Tongue (tissue), 2 donors: Measurements from ENCODE around the gene CELF2. TPM values are rescaled to one million over a fixed set of nuclear protein-coding genes. Genes with fewer than 3 reads are reported as not detected.

Experiments
- DNase-seq: peaks from one replicate; pipeline ENCODE4 v3.0.0-alpha.2; 2015
- total RNA-seq: library from RNA; depleted of rRNA; stranded (reverse); fragments of >200 nt; gene quantifications from one replicate; pipeline ENCODE4 v1.2.3, GENCODE V29; 2014

CELF2 gene
- total RNA-seq, 1 donor from 2014 or later: 57.5 TPM

DNA sequence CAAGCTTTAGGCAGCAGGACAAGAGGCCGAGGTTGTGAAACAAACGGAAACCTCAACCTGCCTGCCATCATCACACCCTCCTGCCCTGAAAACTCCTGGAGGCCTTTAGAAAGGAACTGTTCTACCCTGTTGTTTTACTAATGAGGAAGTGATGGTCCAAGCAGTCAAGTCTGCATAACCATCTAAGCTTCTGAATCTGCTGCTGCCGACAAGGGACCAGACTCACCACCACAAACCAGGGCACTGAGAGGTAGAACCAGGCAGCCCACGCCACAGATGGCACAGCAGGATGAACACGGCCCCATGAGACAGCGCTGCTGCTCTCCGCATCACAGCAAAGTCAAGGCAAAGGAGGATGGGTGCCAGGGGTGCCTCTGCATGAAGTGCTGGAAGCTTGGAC is 209.4 kb downstream of the CELF2 start:
- no peak for DNase-seq

DNA sequence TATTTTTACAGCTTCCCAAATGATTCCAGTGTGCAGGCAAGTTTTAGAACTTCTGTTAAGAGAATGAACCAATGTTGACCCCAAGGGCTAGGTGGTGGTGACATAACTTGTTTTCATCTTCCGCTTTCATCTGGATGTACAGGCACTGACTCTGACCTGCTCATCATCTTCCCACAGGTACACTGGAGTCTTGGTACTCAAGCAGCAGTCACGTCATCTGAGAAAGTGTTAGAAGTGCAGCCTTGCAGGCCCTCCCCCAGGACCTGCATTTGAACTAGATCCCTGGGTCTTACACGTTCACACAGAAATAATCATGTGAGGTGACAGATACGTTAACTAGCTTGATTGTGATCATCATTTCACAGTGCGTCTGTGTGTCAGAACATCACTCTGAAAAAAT is 212.2 kb downstream of the CELF2 start:
- no peak for DNase-seq

DNA sequence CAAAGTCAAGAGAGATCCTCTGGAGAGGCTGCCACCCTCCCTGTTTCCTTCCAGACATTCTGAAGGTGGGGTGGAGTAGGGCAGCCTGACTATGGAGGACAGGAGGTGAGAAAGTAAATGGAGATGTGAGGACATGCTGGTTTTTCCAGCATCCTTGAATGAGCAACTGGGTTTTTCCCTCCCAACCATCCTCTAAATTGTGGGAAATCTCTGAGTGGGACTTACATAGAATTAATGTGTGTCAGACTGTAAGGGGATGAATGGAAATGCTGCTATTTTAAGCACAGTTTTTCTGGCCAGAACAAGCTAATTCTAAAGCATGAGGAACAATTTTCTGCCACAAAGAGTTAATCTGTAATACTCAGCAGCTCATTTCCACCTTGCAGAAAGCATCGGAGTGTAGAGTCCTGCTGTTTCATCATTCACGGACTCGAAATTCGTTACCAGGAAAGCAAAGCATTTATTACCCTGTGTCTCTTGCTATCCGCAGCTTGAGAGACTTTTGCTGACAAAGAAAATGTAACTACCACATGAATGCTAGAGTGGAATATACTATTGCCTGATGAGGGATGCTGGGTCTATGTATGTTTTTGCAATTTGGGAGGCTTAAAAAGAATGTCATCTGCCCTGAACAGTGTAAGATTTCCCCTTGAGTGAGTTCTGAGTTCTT is 213.0 kb downstream of the CELF2 start:
- no peak for DNase-seq

DNA sequence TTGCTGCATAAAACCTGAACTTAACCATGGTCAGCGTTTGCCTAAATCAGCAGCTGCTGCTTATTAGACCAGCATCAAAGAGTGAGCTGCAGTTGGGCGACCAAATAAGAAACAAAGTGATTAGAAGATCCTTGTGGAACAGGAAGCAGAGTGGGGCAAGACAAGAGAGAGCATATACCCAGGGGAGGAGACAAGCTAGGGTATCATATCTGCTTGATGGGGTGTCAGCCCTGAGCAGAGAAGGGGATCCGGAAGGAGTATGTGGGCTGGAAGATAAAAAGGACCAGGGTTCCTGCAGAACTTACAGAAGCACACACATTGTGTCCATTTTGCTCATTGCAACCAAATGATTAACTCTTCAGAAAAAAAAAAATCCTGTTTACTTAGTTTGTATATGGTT is 213.6 kb downstream of the CELF2 start:
- no peak for DNase-seq

DNA sequence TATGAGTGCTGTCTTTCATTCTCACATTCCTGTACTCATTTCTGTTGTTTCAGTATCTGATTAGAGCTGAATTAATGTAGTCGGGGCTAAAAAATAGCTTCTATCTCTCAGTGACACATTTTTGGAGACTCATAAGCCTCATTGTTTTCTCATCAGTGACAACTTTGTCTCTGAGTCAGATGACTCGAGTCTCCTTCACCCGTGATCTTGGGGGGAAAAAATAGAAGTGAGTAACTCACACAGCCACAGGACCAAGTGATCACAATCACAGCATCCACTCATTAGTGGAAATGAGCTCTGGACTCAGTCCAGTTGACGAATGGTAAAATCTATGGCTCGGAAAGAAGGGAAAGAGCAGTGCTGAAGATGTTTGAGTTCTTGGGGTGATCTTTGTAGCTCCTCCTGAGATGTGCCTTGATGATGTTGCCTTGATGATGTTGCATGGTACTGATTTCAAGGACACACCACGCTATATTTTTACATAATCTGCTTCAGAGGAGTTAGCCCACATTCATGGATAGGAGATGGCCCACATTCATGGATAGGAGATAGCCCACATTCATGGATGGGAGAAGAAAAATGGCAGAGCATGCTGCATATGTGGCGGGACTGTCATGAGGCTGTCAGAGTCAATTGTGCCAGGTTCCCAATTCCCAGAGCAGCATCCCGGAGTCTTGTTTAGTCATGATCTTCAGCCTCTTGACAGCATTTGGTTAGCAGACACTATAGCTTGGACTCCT is 214.7 kb downstream of the CELF2 start:
- DNase-seq: no peak

DNA sequence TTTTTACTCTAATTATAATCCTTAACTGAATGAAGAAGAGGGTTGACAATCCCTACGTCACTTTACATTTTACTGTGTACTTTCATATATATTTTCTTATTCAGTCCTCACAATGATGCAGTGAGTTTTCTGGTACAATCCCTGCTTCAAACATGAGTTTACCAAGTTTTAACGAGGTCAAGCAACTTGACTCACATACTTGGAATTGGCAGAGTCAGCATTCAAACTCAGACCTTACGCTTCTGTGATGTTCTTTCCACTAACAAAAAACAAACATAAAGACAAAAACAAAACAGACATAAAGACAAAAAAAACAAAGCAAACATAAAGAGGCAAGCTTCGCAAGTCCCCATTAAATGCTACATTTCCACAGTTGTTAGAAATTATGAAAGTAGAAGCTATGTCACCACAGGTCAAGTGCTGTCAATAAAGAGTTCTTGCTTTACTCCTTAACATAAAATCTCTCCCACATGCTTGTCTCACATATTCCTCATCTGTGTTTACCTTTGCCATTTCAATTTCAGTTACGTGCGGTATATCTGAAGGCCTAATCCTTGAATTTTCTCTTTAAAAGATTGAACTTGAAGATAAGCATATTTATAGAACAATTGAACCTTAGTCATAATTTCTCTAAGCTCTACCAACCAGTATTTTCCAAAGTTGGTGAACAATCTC is 217.3 kb downstream of the CELF2 start:
- no peak for DNase-seq

DNA sequence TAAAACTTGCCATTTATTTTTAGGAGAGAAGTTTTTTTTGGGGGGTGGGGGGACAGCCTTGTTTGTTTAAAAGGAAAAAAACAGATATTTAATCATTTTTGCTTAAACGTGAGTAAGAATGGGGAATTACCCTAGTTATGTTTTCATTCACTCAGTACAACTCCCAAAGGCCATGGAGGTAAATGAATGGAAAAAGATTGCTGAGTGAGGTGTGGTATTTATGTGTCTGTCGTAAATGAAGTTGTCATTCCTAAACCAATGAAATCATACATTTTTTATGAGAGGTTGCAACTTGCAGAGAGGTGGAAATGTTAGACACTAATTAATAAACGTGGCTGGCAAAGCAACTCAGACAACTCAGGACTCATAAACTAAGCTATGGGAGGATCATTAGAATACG is 218.1 kb downstream of the CELF2 start:
- no peak for DNase-seq

DNA sequence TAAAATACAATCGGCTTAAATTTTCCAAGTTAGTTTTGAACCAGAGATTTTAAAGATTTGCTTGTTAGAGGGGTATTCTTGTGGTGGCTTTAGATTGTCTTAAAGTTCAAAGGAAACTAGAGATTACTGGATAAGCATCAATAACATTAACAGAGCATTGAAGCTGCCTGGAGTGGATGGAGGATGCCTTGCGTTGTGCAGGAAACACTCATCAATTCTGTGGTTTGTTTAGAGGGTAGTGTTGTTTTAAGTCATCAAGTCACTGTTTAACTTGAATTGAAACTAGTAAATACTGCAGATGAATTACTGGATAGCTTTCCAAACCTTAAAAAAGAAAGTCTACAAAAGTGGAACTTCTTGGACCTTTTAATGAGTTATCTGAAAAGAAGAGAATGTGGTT is 218.6 kb downstream of the CELF2 start:
- no peak for DNase-seq

DNA sequence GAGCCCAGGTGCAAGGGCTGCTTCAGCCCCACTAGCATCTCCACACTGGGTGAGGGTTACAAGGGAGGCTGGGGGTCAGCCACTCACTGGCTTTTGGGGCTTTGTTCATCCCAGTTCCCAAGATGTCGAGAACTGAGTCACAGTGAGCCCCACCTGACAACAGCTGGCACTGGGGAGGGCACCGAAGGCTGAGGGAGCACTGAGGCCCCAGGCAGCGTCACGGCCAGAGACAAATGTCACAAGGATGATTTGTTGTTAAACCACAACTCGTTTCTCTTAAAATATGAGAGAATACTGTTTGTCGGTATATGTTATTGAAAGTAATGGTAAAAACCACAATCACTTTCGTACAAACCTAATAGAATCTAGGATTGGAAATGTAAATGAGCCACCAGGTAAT is 219.9 kb downstream of the CELF2 start:
- no peak for DNase-seq

DNA sequence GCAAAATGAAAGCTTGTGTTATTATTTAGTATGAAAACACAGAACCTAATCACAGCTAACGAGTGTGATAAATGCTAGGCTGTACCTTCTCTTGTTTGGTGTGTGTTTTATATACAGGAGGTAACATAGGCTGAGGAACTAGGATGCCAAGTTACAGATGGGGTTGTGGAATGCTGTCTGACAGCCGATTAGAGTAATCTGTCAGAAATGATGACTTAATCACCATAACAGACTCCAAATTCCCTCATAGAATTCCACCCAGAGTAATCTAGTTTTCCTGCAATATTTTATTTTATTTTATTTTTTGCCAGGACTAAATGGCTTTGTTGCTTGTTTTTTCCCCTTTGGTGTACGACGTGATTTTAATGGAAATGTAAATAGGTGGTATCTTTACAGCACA is 221.2 kb downstream of the CELF2 start:
- DNase-seq: no peak

DNA sequence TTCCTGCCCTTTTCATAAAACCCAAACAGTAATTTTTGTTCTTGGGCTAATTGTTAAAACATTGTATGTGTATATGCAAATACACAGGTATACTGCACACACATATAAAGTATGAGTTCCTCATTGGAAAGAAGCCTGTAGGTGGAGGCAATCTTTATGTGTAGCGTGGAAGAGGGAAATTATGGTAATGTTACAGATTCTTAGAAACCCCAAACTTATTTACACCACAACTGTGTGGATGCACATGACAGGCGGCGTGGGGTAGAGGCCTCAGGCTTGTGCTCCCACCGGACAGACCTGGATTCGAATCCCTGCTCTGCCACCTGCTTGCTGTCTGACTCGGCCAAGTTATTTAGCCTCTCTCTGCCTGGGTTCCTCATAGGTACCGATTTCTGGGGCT is 223.0 kb downstream of the CELF2 start:
- DNase-seq: no peak

DNA sequence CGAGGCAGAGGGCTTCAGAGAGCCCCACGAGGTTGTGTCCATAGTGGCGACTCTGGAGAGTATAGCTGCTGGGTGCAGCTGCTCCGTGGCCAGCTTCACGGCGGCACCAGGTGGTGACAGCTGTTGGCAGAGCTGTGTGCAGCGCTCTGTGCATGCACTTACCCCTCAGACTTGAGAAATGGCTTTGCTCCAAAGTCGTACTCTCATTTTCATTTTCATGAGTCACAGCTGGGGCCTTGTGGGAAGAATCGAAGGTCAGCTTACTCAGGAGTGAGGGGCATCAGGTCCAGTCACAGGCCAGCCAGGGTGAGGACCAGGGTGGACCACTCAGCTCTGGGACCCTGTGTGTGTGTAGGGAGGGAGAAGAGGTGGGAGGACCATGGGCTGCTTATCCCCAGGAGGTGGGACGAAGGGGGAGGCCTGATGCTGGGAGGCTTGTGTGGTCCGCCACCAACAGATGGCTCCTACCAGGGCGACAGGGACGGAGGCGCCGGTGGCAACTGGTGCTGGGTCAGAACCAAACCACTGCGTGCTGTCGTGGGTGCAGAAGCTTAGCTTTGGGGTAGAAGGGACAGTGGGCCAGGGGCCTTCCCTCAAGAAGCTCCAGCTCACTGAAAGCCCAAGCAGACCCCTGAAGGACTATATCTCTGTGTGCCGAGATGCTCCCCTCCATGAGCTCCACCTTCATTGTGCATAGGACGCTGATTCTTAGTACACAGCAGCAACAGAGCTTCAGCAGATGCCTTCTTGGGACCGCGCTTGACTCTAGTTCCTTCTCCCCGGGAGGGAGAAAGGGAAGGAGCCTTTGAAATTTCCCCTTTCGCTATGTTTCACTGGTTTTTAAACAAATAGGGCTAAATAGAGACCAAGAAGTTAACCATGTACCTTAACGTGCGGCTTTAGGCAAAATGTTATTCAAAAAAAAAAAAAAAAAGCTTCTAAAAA is 225.0 kb downstream of the CELF2 start:
- peak; percentile 94 for DNase-seq

DNA sequence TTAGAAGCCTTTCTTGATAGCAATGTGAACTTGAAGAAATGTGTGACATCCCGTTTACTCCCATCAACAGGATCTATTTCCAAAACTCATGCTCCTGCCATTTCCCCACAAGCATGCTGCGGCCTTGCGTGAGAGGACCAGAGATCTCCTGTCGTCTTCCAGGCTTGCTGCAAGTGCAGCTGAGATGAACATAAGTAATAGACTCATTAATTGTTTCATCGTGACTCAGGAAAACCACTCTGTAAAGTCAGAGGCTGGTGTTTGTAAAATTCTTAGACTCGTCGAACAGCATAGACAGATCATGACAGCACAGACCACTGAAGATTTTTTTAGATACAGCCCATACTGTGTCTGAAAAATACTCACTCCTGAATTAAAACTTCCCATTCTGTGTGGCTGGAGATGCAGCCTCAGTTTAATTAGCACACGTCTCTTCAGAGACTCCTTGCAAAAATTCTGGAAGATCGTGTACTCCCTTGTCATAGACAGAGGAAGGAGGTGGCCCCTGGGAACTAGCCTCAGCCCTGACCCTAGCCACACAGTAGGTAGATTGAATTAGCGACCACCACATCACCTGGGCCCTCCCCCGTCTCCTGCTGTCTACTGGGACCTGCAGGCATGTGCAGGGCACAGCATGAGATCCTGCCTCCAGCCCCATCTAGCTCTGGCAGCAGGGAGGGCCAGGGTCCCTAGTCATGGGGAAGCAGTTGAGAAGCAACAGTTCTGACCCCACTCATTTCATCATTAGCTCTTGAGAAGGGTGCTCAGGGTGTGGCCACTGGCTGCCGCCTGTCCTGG is 226.0 kb downstream of the CELF2 start:
- DNase-seq: no peak

DNA sequence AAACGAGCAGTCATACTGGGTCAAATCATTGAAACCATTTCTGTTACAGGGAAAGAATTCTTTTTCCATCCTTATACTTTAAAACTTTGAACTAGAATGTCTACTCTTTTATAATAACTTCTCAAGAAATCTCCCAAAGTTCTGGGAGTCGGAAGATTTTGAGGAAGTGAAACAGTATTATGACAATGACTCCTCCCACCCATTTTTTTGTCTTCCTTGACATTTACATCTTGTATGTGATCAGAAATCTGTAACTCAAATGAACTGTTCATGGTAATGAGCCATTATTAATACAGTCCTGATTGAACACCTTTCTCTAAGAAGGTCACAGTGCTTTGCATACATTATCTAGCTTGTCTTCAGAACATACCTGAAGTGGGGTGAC is 227.4 kb downstream of the CELF2 start:
- DNase-seq: no peak

DNA sequence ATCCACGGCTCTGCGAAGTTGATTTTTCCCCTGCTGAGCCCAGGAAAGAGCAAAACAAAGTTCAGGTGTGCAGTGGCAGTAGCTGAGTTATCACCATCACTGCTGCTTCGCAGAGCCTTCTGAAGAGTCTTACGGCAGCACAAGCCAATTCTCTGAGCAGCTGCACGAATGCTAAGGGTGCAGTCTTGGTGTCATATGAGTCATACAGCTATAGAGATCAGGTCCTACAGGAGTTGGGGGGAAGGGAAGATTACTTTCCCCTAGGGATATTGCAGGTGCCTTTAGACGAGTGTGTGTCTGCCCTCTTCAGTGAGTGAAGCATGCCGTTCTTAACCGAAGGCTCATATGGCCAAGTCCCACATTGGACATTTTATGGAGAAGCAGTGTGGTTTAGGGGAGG is 227.8 kb downstream of the CELF2 start:
- DNase-seq: no peak

DNA sequence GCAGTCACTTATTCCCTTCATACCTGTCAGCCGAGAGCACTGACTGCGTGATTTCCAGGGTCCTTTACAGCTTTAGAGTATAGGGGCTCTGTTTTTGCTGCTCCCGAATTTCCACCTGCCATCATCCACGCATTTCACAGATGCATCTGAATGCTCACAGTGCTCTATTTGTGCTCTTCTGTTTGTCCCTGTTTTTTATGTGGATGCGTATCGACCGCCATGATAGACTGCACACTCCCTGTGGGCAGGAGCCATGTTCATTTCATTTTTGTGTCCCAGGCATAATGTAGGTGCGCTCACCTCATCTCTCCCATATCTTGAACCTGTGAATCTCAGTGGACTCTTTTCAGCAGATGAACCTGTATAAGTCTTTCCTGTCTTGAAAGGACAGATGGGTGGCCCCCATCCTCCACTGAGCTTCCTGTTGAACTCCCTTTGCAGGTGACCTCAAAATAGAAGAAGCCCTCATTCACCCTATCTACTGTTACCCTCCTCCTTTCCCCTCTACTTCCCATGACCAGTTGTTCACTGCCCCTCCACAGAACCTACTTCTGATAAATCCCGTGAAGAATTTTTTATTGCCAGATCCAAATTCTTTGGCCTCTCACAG is 228.4 kb downstream of the CELF2 start:
- no peak for DNase-seq

DNA sequence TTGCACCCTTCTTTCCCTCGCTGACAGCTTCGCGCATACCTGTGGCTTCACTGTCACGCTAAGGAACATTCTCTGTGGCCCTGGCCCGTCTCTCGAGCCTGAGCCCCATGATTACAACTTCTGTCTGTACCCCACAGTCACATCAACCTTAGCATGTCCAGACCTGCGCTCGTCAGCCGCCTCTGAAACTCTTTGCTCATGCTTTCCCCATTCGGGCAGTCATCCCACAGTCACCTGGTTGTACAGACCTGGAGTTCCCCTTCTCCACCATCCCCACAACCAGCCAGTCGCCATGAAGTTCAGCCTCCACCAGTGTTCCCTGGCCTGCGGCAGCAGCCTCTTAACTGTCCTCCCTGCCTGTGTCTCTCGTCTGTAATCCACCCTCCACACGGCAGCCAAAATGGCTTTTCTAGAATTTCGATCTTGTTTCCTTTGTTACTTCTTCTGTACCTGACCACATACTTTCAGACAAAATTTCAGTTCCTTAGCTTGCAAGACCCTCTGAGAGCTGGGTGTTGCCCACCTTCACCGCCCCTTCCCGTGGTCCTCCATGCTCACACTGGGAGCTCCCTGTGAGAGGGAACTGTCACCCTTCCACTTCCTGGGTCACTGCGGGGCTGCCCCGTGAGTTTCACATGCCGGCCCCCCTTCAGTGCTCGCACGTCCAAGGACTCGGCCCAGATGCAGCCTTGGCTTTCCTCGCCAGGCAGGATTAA is 229.2 kb downstream of the CELF2 start:
- DNase-seq: no peak

DNA sequence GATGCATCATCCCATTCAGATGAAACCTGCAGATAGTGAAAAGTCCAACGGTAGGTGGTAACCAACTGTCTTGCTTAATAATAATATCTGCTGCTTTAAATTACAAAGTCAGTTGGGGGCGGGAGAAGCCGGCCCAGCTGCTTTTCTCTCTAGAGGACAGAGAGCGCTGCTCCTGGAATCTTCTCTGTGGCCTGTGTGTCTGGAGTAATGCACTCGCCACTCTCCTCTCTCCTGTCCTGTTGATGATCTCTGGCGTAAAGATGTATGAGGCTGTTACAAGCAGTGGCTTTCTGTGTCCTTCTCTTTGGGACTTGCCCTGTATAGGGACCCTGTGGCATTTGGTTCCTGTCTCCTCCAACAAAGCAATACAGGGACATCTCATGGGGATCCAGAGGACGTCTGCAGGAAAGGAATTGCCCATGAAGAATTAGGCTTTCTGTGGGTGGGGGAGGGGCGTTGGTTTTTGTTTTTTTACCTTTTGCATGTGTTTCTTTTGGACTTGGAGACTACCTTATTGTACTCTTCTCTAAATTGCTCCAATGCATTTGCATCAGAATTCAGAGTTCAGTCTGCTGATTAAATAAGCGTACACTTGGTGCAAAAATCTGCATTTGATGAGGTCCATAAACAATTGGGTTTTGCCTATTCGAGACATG is 231.6 kb downstream of the CELF2 start:
- no peak for DNase-seq

DNA sequence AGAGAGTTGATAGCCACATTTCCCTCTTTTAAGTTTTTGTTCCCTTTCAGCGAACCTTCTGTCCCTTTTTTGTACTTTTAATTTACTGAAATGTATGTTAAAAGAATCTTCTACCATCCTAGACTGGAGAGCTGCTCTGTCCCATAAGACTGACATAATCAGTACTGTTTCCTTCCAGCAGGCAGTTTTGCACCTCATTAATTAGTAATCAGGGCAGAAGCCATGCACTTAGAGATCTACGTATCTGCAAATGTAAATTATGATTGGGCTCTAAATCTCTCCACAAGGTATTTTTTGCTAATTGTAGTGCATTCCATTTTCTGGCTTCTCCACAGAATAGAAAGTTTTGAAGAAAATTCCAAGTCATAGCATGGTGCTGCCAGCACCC is 232.1 kb downstream of the CELF2 start:
- no peak for DNase-seq

DNA sequence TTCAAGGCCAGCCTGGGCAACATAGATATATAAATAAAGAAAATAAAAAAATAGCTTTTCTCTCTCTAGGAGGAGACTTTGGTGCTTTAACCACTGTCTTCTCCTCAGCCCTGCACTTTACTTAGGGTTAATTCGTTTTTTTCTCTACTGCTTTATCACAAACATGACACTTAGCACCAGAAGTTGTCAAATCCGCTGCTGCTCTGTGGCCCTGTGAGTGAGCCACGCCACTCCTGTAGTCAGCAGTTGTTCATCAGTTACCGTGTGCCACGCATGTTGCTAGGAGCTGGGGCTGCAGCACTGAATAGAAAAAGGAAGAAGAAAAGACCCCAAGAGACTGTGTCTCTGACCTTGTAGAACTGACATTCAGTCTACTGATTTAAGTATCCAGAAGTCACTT is 232.6 kb downstream of the CELF2 start:
- DNase-seq: no peak
